HUES48 (cell line): ENCODE data around the gene MYL12A.
A peak's percentile ranks its signal among the peaks of the same experiment; 100 is the strongest.
"Not testable (repeated sequence)": the region's sequence is repeated elsewhere in the genome, so short reads cannot be mapped to it uniquely, and the experiment has no call there.

Source experiments
- H3K27ac ChIP-seq: one replicate; pipeline ENCODE4 v1.7.0; 2013; ENCODE audit warnings: low read depth, low read length, inconsistent platforms
- H3K27me3 ChIP-seq: 2 replicates; pipeline ENCODE4 v1.6.1; 2013; ENCODE audit warnings: mild to moderate bottlenecking, low read length; ENCODE audit not compliant: control insufficient read depth, insufficient read depth
- H3K36me3 ChIP-seq: 2 replicates; pipeline ENCODE4 v1.6.1; 2013; ENCODE audit warnings: low read length; ENCODE audit not compliant: control insufficient read depth, insufficient read depth
- H3K4me1 ChIP-seq: 2 replicates; pipeline ENCODE4 v1.6.1; 2013; ENCODE audit warnings: mild to moderate bottlenecking, low read length; ENCODE audit not compliant: control insufficient read depth, insufficient read depth
- H3K4me3 ChIP-seq: 2 replicates; pipeline ENCODE4 v1.5.1; 2013; ENCODE audit warnings: mild to moderate bottlenecking, low read depth, low read length
- H3K9ac ChIP-seq: 2 replicates; pipeline ENCODE4 v1.6.1; 2013; ENCODE audit warnings: mild to moderate bottlenecking, low read depth, low read length, moderate library complexity
- H3K9me3 ChIP-seq: 2 replicates; pipeline ENCODE4 v1.6.1; 2013; ENCODE audit warnings: low read length; ENCODE audit not compliant: control insufficient read depth, insufficient read depth

MYL12A gene

DNA sequence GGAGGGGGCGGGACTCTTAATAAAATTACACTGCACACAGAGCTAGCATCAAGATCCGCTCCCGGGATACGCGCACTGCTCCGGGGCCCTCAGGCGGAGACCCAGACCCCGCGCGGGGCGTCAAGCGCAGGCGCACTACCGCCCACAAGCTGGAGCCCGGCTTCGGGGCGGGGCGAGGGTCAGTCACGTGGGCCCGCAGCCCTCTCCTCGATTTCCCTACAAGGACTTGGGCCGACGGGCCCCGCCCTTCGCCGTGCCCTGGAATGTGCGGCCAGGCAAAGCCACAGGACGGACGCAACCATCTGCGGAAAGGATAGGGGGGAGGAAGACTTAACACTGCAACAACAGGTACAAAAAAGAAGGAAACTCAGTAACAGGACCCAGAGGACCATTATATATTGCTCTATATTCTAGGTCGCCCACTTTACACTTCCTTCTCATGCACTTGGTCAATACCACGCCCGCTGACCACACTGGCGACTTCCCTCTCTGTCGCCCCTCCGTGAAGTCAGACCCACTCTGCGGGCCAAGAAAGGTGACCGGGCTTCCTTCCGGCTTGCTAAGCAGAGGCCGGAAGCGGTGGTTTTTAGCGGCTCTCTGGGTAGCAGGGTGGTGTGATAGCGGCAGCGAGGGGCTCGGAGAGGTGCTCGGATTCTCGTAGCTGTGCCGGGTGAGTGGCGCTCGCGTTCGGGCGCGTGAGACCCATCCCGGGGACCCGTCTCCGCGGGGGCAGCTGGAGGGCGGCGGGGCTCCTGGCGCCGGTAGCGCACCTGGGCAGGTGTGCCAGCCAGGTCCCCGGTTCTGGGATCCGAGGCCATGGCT lies at the start of gene MYL12A:
MYL12A (plus strand) TSS at position 562 of the 822 bp plus-strand sequence. CDS start 5,447 bp downstream, outside the sequence.
- no peaks in the 10 kb centered on the region for H3K27me3 ChIP-seq
- peak within 1 kb of the TSS; percentile 97 for H3K27ac ChIP-seq
- peaks cover 17% of the 10 kb centered on the region for H3K4me1 ChIP-seq
- no peaks in the 10 kb centered on the region for H3K9me3 ChIP-seq
- peaks cover 17% of the 10 kb centered on the region for H3K36me3 ChIP-seq
- H3K4me3 ChIP-seq = peak within 1 kb of the TSS; percentile 91
- peak within 1 kb of the TSS; percentile 99 for H3K9ac ChIP-seq

DNA sequence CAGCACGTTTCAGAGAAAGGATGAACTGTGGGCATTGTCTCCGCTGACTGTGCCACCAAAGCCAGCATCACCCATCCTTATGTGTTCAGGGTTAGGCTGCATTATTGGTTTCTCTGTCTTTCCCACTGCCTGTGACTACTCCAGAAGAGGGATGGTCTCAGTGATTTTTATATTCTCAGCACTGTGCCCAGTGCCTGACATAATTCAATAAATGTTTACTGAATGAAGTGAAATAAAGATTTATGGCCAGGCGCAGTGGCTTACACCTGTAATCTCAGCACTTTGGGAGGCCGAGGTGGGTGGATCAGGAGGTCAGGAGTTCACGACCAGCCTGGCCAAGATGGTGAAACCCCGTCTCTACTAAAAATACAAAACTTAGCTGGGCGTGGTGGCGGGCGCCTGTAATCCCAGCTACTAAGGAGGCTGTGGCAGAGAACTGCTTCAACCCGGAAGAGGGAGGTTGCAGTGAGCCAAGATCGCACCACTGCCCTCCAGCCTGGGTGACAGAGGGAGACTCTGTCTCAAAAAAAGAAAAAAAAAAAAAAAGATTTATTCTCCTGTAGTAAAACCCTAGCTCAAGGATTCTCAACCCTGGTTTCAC lies 49.2 kb upstream of the MYL12A start:
- H3K27me3 ChIP-seq, H3K27ac ChIP-seq, H3K9me3 ChIP-seq, H3K36me3 ChIP-seq, H3K4me1 ChIP-seq, H3K4me3 ChIP-seq, H3K9ac ChIP-seq: not testable (repeated sequence)

DNA sequence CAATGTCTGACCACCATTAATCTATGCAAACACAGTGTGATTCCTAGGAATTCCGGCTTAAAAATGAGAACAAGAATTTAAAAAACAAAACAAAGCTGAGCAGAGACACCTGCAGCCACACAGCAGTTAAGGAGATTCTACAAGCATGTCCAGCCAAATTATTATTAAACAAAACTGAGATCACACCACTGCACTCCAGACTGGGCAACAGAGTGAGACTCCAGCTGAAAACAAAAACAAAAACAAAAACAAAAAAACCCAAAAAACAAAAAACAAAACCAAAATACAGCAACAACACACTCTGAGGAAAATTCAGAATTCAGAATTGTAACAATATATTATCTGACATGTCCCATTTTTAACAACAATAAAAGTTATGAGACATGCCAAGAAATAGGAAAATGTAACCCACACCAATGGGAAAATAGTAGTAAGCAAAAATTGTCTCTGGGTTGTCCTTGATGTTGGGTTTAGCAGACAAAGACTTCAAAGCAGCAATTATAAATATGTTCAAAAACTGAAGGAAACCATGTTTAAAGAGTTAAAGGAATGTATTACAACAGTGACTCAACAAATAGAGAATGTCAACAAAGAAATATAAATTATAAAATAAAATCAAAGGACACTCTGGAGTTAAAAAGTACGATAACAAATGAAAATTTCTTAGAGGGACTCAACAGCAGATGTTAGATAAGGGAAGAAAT lies 47.5 kb upstream of the MYL12A start:
- H3K27ac ChIP-seq = no peak overlapping the region
- H3K27me3 ChIP-seq = no peaks in the 10 kb centered on the region
- H3K9me3 ChIP-seq = no peaks in the 10 kb centered on the region
- H3K4me3 ChIP-seq = no peak overlapping the region
- no peaks in the 10 kb centered on the region for H3K36me3 ChIP-seq
- H3K9ac ChIP-seq = no peak overlapping the region
- no peaks in the 10 kb centered on the region for H3K4me1 ChIP-seq

DNA sequence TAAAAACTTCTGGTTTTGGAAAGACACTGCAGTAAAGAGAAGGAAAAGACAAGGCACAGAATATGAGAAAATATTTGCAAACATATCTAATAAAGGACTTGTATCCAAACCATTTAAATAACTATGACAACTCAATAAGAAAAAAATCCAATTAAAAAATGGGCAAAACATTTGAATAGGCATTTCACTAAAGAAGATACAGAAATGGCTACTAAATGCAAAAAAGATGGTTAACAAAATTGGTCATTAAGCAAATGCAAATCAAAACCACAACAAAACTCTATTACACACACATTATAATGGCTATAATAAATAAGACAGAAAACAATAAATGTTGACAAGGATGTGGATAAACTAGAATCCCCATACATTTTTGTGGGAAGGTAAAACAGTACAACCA lies 42.4 kb upstream of the MYL12A start:
- no peaks in the 10 kb centered on the region for H3K9me3 ChIP-seq
- no peaks in the 10 kb centered on the region for H3K36me3 ChIP-seq
- H3K4me1 ChIP-seq = no peaks in the 10 kb centered on the region
- H3K9ac ChIP-seq = no peak overlapping the region
- no peak overlapping the region for H3K4me3 ChIP-seq
- H3K27me3 ChIP-seq = no peaks in the 10 kb centered on the region
- H3K27ac ChIP-seq = no peak overlapping the region

GRCh38 chr18:3207565-3207964 lies 40.0 kb upstream of the MYL12A start:
- H3K36me3 ChIP-seq = no peaks in the 10 kb centered on the region
- H3K4me3 ChIP-seq = no peak overlapping the region
- H3K27ac ChIP-seq = no peak overlapping the region
- no peak overlapping the region for H3K9ac ChIP-seq
- H3K9me3 ChIP-seq = no peaks in the 10 kb centered on the region
- no peaks in the 10 kb centered on the region for H3K27me3 ChIP-seq
- H3K4me1 ChIP-seq = no peaks in the 10 kb centered on the region

GRCh38 chr18:3209859-3210569 lies 37.6 kb upstream of the MYL12A start:
- Histone ChIP-seq H3K4me1 (no peaks in the 10 kb centered on the region), H3K4me3 (no peak overlapping the region), H3K36me3 (no peaks in the 10 kb centered on the region), H3K27ac (no peak overlapping the region), H3K9ac (no peak overlapping the region), H3K27me3 (no peaks in the 10 kb centered on the region), H3K9me3 (no peaks in the 10 kb centered on the region)

- H3K9me3 ChIP-seq = no peaks in the 10 kb centered on the region
- no peak overlapping the region for H3K9ac ChIP-seq
- H3K27ac ChIP-seq = no peak overlapping the region
- no peak overlapping the region for H3K4me3 ChIP-seq
- H3K4me1 ChIP-seq = no peaks in the 10 kb centered on the region
- no peaks in the 10 kb centered on the region for H3K27me3 ChIP-seq
- no peaks in the 10 kb centered on the region for H3K36me3 ChIP-seq
Observed at GRCh38 chr18:3211236-3211992, 36.2 kb upstream of the MYL12A start.

GRCh38 chr18:3212657-3213056 lies 34.9 kb upstream of the MYL12A start:
- Histone ChIP-seq H3K4me1 (no peaks in the 10 kb centered on the region), H3K9me3 (no peaks in the 10 kb centered on the region), H3K27me3 (no peaks in the 10 kb centered on the region), H3K36me3 (no peaks in the 10 kb centered on the region), H3K9ac (no peak overlapping the region), H3K27ac (no peak overlapping the region), H3K4me3 (no peak overlapping the region)

DNA sequence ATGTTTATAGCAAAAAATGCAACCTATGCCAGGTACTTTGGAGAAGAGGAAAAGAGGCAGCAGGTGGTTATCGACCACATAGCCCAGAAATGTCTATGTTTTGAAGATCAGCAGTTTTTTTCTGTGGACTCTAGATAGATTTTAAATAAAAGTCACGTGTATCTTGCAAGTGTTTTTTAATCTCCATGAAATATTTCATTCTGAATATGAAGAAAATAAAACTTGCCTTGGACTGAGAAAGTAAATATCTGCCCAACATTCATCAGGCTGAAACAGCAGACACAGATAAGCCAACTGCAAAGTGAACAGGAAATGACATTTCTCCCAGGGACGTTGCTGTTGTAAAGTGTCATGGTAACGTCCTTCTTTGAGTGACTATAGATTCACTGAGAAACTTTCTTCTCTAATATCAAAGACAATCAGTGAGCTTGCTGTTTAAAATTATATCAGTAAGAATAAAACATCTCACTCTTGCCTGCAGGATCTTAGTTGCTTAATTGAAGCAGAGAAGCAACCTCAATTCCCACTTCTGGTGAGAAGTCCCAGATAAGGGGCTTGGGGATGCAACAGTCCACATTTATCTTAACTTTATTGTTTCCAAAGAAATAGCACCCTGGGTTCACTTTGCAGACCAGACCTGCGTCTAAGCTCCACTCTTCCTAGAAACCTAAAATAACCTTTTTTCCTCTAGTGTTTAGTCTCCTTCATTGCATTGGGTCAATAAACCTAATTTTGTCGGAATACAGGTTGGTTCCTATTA lies 34.1 kb upstream of the MYL12A start:
- Histone ChIP-seq H3K27ac (no peak overlapping the region), H3K9me3 (no peaks in the 10 kb centered on the region), H3K9ac (no peak overlapping the region), H3K36me3 (no peaks in the 10 kb centered on the region), H3K4me1 (no peaks in the 10 kb centered on the region), H3K27me3 (no peaks in the 10 kb centered on the region), H3K4me3 (no peak overlapping the region)
